Keratinocyte (primary cell): Measurements from ENCODE around the gene CSNK2A1.

Source experiments
- EZH2 ChIP-seq: IDR thresholded peaks from one replicate; pipeline ENCODE4 v1.6.1; 2012; ENCODE audit warnings: inconsistent platforms, mild to moderate bottlenecking, low read length, moderate library complexity
- TF ChIP-seq, protein P1 (sequence below), 3 experiments: IDR thresholded peaks in 1 of 3; conservative IDR thresholded peaks in 1 of 3; optimal IDR thresholded peaks in 1 of 3; 2 replicates in 2 of 3; 3 replicates in 1 of 3; pipeline versions ENCODE3 to v1.5.1; 2011; ENCODE audit warnings: low read length in 3 of 3, mild to moderate bottlenecking in 3 of 3, moderate library complexity in 2 of 3, control low read depth in 1 of 3, inconsistent platforms in 1 of 3; ENCODE audit not compliant: insufficient read depth in 2 of 3; ENCODE audit errors: extremely low read depth in 1 of 3

DNA sequence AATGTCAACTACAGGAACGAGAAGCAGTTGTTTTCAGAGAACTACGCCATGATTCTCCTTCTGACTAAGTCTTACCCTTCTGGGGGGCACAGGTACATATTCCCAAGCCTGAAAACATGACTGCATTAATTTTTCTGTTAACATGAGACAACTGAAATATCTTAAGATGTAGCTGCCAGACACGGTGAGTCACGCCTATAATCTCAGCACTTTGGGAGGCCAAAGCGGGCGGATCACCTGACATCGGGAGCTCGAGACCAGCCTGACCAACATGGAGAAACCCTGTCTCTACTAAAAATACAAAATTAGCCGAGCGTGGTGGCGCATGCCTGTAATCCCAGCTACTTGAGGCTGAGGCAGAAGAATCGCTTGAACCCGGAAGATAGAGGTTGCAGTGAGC lies 103.0 kb downstream of the CSNK2A1 start:
- TF ChIP-seq, protein P1, sequence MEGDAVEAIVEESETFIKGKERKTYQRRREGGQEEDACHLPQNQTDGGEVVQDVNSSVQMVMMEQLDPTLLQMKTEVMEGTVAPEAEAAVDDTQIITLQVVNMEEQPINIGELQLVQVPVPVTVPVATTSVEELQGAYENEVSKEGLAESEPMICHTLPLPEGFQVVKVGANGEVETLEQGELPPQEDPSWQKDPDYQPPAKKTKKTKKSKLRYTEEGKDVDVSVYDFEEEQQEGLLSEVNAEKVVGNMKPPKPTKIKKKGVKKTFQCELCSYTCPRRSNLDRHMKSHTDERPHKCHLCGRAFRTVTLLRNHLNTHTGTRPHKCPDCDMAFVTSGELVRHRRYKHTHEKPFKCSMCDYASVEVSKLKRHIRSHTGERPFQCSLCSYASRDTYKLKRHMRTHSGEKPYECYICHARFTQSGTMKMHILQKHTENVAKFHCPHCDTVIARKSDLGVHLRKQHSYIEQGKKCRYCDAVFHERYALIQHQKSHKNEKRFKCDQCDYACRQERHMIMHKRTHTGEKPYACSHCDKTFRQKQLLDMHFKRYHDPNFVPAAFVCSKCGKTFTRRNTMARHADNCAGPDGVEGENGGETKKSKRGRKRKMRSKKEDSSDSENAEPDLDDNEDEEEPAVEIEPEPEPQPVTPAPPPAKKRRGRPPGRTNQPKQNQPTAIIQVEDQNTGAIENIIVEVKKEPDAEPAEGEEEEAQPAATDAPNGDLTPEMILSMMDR (optimal IDR thresholded peaks at IDR 0.05 in 1 of 3, IDR thresholded peaks at IDR 0.05 in 1 of 3, conservative IDR thresholded peaks at IDR 0.05 in 1 of 3; ENCODE audit: extremely low read depth in 1 of 3, insufficient read depth in 2 of 3, low read length in 3 of 3), result no peak
- no peak for TF ChIP-seq EZH2
